ENCODE measurements around the gene SMOC2. TPM values are rescaled to one million over a fixed set of nuclear protein-coding genes. Genes with fewer than 3 reads are reported as not detected.
A peak's percentile ranks its signal among the peaks of the same experiment; 100 is the strongest.

Gene SMOC2
- total and polyA plus RNA-seq, 2 donors: 61.1 to 176 TPM

GRCh38 chr6:168647271-168647670, 206.3 kb downstream of the SMOC2 start:
- no peak overlapping the region for H3K27ac ChIP-seq (ENCODE audit: low read depth)
- DNase-seq (ENCODE audit: extremely low spot score): no peak
- no peaks in the 10 kb centered on the region for H3K4me1 ChIP-seq (ENCODE audit: insufficient read depth)
- no peak overlapping the region for H3K4me3 ChIP-seq (ENCODE audit: low read depth, low read length)
- H3K36me3 ChIP-seq (ENCODE audit: insufficient read depth): no peaks in the 10 kb centered on the region
- 72% methylated on average over 14 of the region's 14 CpGs for WGBS

- Histone ChIP-seq H3K27ac (ENCODE audit: low read depth) (no peak overlapping the region), H3K4me3 (ENCODE audit: low read depth, low read length) (peak overlapping the region; percentile 1), H3K4me1 (ENCODE audit: insufficient read depth) (no peaks in the 10 kb centered on the region), H3K36me3 (ENCODE audit: insufficient read depth) (no peaks in the 10 kb centered on the region)
- DNase-seq (ENCODE audit: extremely low spot score): no peak
- 44% methylated on average over 30 of the region's 30 CpGs for WGBS
These were observed 207.5 kb downstream of the SMOC2 start for GRCh38 chr6:168648240-168649125.

GRCh38 chr6:168649209-168649608, 208.2 kb downstream of the SMOC2 start:
- no peak for DNase-seq (ENCODE audit: extremely low spot score)
- 57% methylated on average over 10 of the region's 10 CpGs for WGBS
- no peak overlapping the region for H3K4me3 ChIP-seq (ENCODE audit: low read depth, low read length)

GRCh38 chr6:168650671-168651111, 209.7 kb downstream of the SMOC2 start:
- Histone ChIP-seq H3K4me3 (ENCODE audit: low read depth, low read length) (no peak overlapping the region), H3K4me1 (ENCODE audit: insufficient read depth) (no peaks in the 10 kb centered on the region), H3K27ac (ENCODE audit: low read depth) (no peak overlapping the region), H3K36me3 (ENCODE audit: insufficient read depth) (no peaks in the 10 kb centered on the region)
- peak; percentile 48 for DNase-seq (ENCODE audit: extremely low spot score)
- 51% methylated on average over 15 of the region's 15 CpGs for WGBS

More at GRCh38 chr6:168649209-168649608, 208.2 kb downstream of the SMOC2 start:
- no peak overlapping the region for H3K27ac ChIP-seq (ENCODE audit: low read depth)
- H3K4me1 ChIP-seq (ENCODE audit: insufficient read depth): no peaks in the 10 kb centered on the region
- H3K36me3 ChIP-seq (ENCODE audit: insufficient read depth): no peaks in the 10 kb centered on the region

GRCh38 chr6:168655462-168656152, 214.6 kb downstream of the SMOC2 start:
- no peak overlapping the region for H3K4me3 ChIP-seq (ENCODE audit: low read depth, low read length)
- no peaks in the 10 kb centered on the region for H3K4me1 ChIP-seq (ENCODE audit: insufficient read depth)
- H3K27ac ChIP-seq (ENCODE audit: low read depth): no peak overlapping the region
- DNase-seq (ENCODE audit: extremely low spot score): no peak
- 87% methylated on average over 14 of the region's 14 CpGs for WGBS
- H3K36me3 ChIP-seq (ENCODE audit: insufficient read depth): no peaks in the 10 kb centered on the region

- Histone ChIP-seq H3K36me3 (ENCODE audit: insufficient read depth) (no peaks in the 10 kb centered on the region), H3K4me3 (ENCODE audit: low read depth, low read length) (no peak overlapping the region), H3K27ac (ENCODE audit: low read depth) (no peak overlapping the region), H3K4me1 (ENCODE audit: insufficient read depth) (no peaks in the 10 kb centered on the region)
- DNase-seq (ENCODE audit: extremely low spot score): no peak
- WGBS: 100% methylated on average over 1 of the region's 1 CpG
These were observed 217.1 kb downstream of the SMOC2 start for GRCh38 chr6:168658059-168658458.

GRCh38 chr6:168660400-168660945, 219.5 kb downstream of the SMOC2 start:
- no peak overlapping the region for H3K27ac ChIP-seq (ENCODE audit: low read depth)
- H3K4me3 ChIP-seq (ENCODE audit: low read depth, low read length): no peak overlapping the region
- H3K4me1 ChIP-seq (ENCODE audit: insufficient read depth): no peaks in the 10 kb centered on the region
- no peaks in the 10 kb centered on the region for H3K36me3 ChIP-seq (ENCODE audit: insufficient read depth)
- no peak for DNase-seq (ENCODE audit: extremely low spot score)
- WGBS: 98% methylated on average over 14 of the region's 14 CpGs

- H3K27ac ChIP-seq (ENCODE audit: low read depth): no peak overlapping the region
- no peaks in the 10 kb centered on the region for H3K36me3 ChIP-seq (ENCODE audit: insufficient read depth)
- no peaks in the 10 kb centered on the region for H3K4me1 ChIP-seq (ENCODE audit: insufficient read depth)
- H3K4me3 ChIP-seq (ENCODE audit: low read depth, low read length): no peak overlapping the region
- no peak for DNase-seq (ENCODE audit: extremely low spot score)
- WGBS: 93% methylated on average over 17 of the region's 17 CpGs
These were observed 221.4 kb downstream of the SMOC2 start for GRCh38 chr6:168662301-168662936.

GRCh38 chr6:168663041-168663440, 222.1 kb downstream of the SMOC2 start:
- no peak for DNase-seq (ENCODE audit: extremely low spot score)
- Histone ChIP-seq H3K4me3 (ENCODE audit: low read depth, low read length) (no peak overlapping the region), H3K27ac (ENCODE audit: low read depth) (no peak overlapping the region), H3K4me1 (ENCODE audit: insufficient read depth) (no peaks in the 10 kb centered on the region), H3K36me3 (ENCODE audit: insufficient read depth) (no peaks in the 10 kb centered on the region)
- WGBS: 63% methylated on average over 7 of the region's 7 CpGs

GRCh38 chr6:168664956-168665355, 224.0 kb downstream of the SMOC2 start:
- Histone ChIP-seq H3K27ac (ENCODE audit: low read depth) (no peak overlapping the region), H3K36me3 (ENCODE audit: insufficient read depth) (no peaks in the 10 kb centered on the region), H3K4me1 (ENCODE audit: insufficient read depth) (no peaks in the 10 kb centered on the region), H3K4me3 (ENCODE audit: low read depth, low read length) (no peak overlapping the region)
- DNase-seq (ENCODE audit: extremely low spot score): no peak
- WGBS: 74% methylated on average over 9 of the region's 9 CpGs

- Histone ChIP-seq H3K4me3 (ENCODE audit: low read depth, low read length) (no peak overlapping the region), H3K27ac (ENCODE audit: low read depth) (no peak overlapping the region), H3K4me1 (ENCODE audit: insufficient read depth) (no peaks in the 10 kb centered on the region), H3K36me3 (ENCODE audit: insufficient read depth) (no peaks in the 10 kb centered on the region)
- no peak for DNase-seq (ENCODE audit: extremely low spot score)
- WGBS: 85% methylated on average over 3 of the region's 3 CpGs
These were observed 225.2 kb downstream of the SMOC2 start for GRCh38 chr6:168666170-168666569.

GRCh38 chr6:168666699-168667427, 225.9 kb downstream of the SMOC2 start:
- WGBS: 79% methylated on average over 18 of the region's 18 CpGs
- Histone ChIP-seq H3K27ac (ENCODE audit: low read depth) (no peak overlapping the region), H3K4me3 (ENCODE audit: low read depth, low read length) (no peak overlapping the region), H3K36me3 (ENCODE audit: insufficient read depth) (no peaks in the 10 kb centered on the region), H3K4me1 (ENCODE audit: insufficient read depth) (no peaks in the 10 kb centered on the region)
- DNase-seq (ENCODE audit: extremely low spot score): no peak

- 92% methylated on average over 7 of the region's 7 CpGs for WGBS
- Histone ChIP-seq H3K27ac (ENCODE audit: low read depth) (no peak overlapping the region), H3K4me3 (ENCODE audit: low read depth, low read length) (no peak overlapping the region), H3K36me3 (ENCODE audit: insufficient read depth) (no peaks in the 10 kb centered on the region), H3K4me1 (ENCODE audit: insufficient read depth) (no peaks in the 10 kb centered on the region)
- no peak for DNase-seq (ENCODE audit: extremely low spot score)
These were observed 226.4 kb downstream of the SMOC2 start for GRCh38 chr6:168667428-168667805.

All from urinary bladder (tissue), 4 donors.